K562 (cell line): ENCODE results near the gene DTHD1. TPM values are rescaled to one million over a fixed set of nuclear protein-coding genes. Genes with fewer than 3 reads are reported as not detected.

Experiments used
- ATAC-seq: fragments of 200-7000 bp; cut with Tn5 transposase; 3 replicates; pipeline ENCODE4 v1.9.1; 2020; ENCODE audit warnings: moderate library complexity
- BruUV-seq: library from RNA; stranded (reverse); fragments of 400-500 nt; replicated peaks from 2 replicates; lab custom pipeline; 2021; lab: Mats Ljungman, UMichigan
- CTCF ChIA-PET: fragments of 300-600 bp; formaldehyde crosslinking; extraction: SDS; loops from one replicate; lab custom pipeline; 2021; ENCODE audit warnings: low intra/inter-chr PET ratio; lab: Yijun Ruan, JAX
- POLR2A ChIA-PET: fragments of 300-600, 350-650 bp; sonication (Branson Sonifier 250); formaldehyde crosslinking; extraction: SDS; loops from one replicate; lab custom pipeline; 2021; ENCODE audit warnings: antibody characterized with exemption, inconsistent platforms; lab: Yijun Ruan, JAX
- DNase-seq, 4 experiments: peaks; one replicate each; pipeline versions ENCODE4 v3.0.0 to v3.0.0-alpha.2; 2011 to 2018; ENCODE audit warnings: low spot score in 3 of 4, mixed read lengths in 3 of 4; ENCODE audit errors: extremely low read depth in 1 of 4
- FAIRE-seq: peaks from 2 replicates; lab custom pipeline; 2011; peaks lifted over from hg19 to GRCh38; lab: Jason Lieb, UNC
- H2AFZ ChIP-seq: 2 replicates; pipeline ENCODE4 v1.6.0; 2011; ENCODE audit warnings: low read depth, low read length, control low read depth, inconsistent platforms
- H3K27ac ChIP-seq: fragments of 200-600 bp; 3 replicates; pipeline ENCODE4 v1.8.0; 2011; ENCODE audit warnings: low read depth, mild to moderate bottlenecking, control low read depth, inconsistent platforms, low read length, moderate library complexity, mixed read lengths; ENCODE audit errors: extremely low read depth
- H3K27me3 ChIP-seq, 2 experiments: fragments of 300-600 bp in 1 of 2; 2 replicates in 1 of 2; 3 replicates in 1 of 2; pipeline versions ENCODE4 v1.6.0 to v1.8.0; 2011; ENCODE audit warnings: inconsistent platforms in 2 of 2, low read length in 2 of 2, mild to moderate bottlenecking in 1 of 2, mixed read lengths in 1 of 2, moderate library complexity in 1 of 2; ENCODE audit not compliant: control insufficient read depth in 2 of 2, insufficient read depth in 2 of 2
- H3K36me3 ChIP-seq: fragments of 300-600 bp; 3 replicates; pipeline ENCODE4 v1.8.0; 2011; ENCODE audit warnings: mild to moderate bottlenecking, low read length, inconsistent platforms; ENCODE audit not compliant: control insufficient read depth, insufficient read depth
- H3K4me1 ChIP-seq, 2 experiments: fragments of 200-600 bp in 1 of 2; replicated peaks in 1 of 2; 2 replicates in 1 of 2; 3 replicates in 1 of 2; pipeline versions ENCODE4 v1.5.1 to v1.8.0; 2011; ENCODE audit warnings: inconsistent platforms in 2 of 2, low read length in 2 of 2, mild to moderate bottlenecking in 1 of 2, mixed read lengths in 1 of 2, moderate library complexity in 1 of 2; ENCODE audit not compliant: control insufficient read depth in 2 of 2, insufficient read depth in 2 of 2
- H3K4me2 ChIP-seq: 2 replicates; pipeline ENCODE4 v1.6.1; 2011; ENCODE audit warnings: low read length, control low read depth, inconsistent platforms, mixed read lengths; ENCODE audit not compliant: insufficient read depth
- H3K4me3 ChIP-seq: fragments of 200-600 bp; sonication (generic), shearing (Covaris generic); 2 replicates; pipeline ENCODE4 v1.5.1; 2016; ENCODE audit warnings: control low read depth, inconsistent platforms
- H3K79me2 ChIP-seq: fragments of 200-600 bp; 3 replicates; pipeline ENCODE4 v1.8.0; 2011; ENCODE audit warnings: low read length, inconsistent platforms; ENCODE audit not compliant: control insufficient read depth, insufficient read depth
- H3K9ac ChIP-seq, 2 experiments: 2 replicates each; pipeline versions ENCODE4 v1.6.0 to v1.6.1; 2011; ENCODE audit warnings: low read depth in 2 of 2, low read length in 2 of 2, control low read depth in 1 of 2, inconsistent platforms in 1 of 2, mild to moderate bottlenecking in 1 of 2, mixed read lengths in 1 of 2; ENCODE audit not compliant: insufficient read depth in 1 of 2
- H3K9me1 ChIP-seq: one replicate; pipeline ENCODE4 v1.6.0; 2011; ENCODE audit warnings: inconsistent platforms, mild to moderate bottlenecking, low read length, moderate library complexity; ENCODE audit not compliant: control insufficient read depth, insufficient read depth
- H3K9me3 ChIP-seq: replicated peaks from 2 replicates; pipeline ENCODE4 v1.5.1; 2011; ENCODE audit warnings: low read depth, low read length, inconsistent platforms; ENCODE audit not compliant: control insufficient read depth, insufficient read depth
- H4K20me1 ChIP-seq: replicated peaks from 2 replicates; pipeline ENCODE4 v1.6.1; 2011; ENCODE audit warnings: low read length, inconsistent platforms, mixed read lengths; ENCODE audit not compliant: control insufficient read depth, insufficient read depth
- ATF7 ChIP-seq: fragments of 450-650 bp; IDR thresholded peaks from 2 replicates; pipeline ENCODE4 v1.7.1; 2014; ENCODE audit warnings: mild to moderate bottlenecking, moderate library complexity
- CC2D1A ChIP-seq: fragments of 450-650 bp; IDR thresholded peaks from 2 replicates; pipeline ENCODE4 v1.6.1; 2017; ENCODE audit warnings: mild to moderate bottlenecking
- CREB3 ChIP-seq: fragments of 450-650 bp; conservative IDR thresholded peaks from 2 replicates; pipeline ENCODE4 v1.6.1; 2016; ENCODE audit warnings: missing genetic modification characterization, low read depth, mild to moderate bottlenecking, missing compliant biosample characterization, moderate library complexity
- LEF1 ChIP-seq: fragments of 450-650 bp; IDR thresholded peaks from 2 replicates; pipeline ENCODE4 v1.6.1; 2016; ENCODE audit warnings: mild to moderate bottlenecking
- MBD1 ChIP-seq: fragments of 250-450 bp; sonication (Bioruptor Pico); IDR thresholded peaks from 2 replicates; pipeline ENCODE4 v1.8.0; 2022; ENCODE audit warnings: inconsistent platforms
- MXI1 ChIP-seq: IDR thresholded peaks from 2 replicates; pipeline ENCODE4 v1.6.1; 2011; ENCODE audit warnings: low read depth, mild to moderate bottlenecking, improper control_type of control experiment, low read length
- NR1H2 ChIP-seq: sonication (generic); formaldehyde crosslinking; IDR thresholded peaks from 2 replicates; pipeline ENCODE4 v1.4.0; 2020; ENCODE audit warnings: mild to moderate bottlenecking, missing genetic modification reagents
- NR4A1 ChIP-seq, 2 experiments: fragments of 250-450 bp in 1 of 2; fragments of 450-650 bp in 1 of 2; sonication (Bioruptor Pico) in 1 of 2; IDR thresholded peaks; 2 replicates each; pipeline versions ENCODE4 v1.4.0 to v1.6.1; 2016 to 2020; ENCODE audit warnings: mild to moderate bottlenecking in 2 of 2, missing compliant biosample characterization in 1 of 2, missing genetic modification characterization in 1 of 2, moderate library complexity in 1 of 2
- RBM25 ChIP-seq: fragments of 200-400 bp; formaldehyde crosslinking; IDR thresholded peaks from 2 replicates; pipeline ENCODE4 v1.6.1; 2018; ENCODE audit warnings: low read length, low read depth, moderate library complexity; ENCODE audit not compliant: severe bottlenecking
- SAFB2 ChIP-seq: fragments of 200-400 bp; formaldehyde crosslinking; IDR thresholded peaks from 2 replicates; pipeline ENCODE4 v1.6.1; 2018; ENCODE audit warnings: borderline replicate concordance, low read length, low read depth, moderate library complexity; ENCODE audit not compliant: severe bottlenecking
- SRSF1 ChIP-seq: fragments of 200-400 bp; formaldehyde crosslinking; IDR thresholded peaks from 2 replicates; pipeline ENCODE4 v1.6.1; 2017; ENCODE audit warnings: mild to moderate bottlenecking, low read depth, low read length, moderate library complexity
- TAL1 ChIP-seq: fragments of 450-650 bp; IDR thresholded peaks from 2 replicates; pipeline ENCODE4 v1.6.1; 2016; ENCODE audit warnings: mild to moderate bottlenecking
- ZBTB1 ChIP-seq: sonication (generic); formaldehyde crosslinking; IDR thresholded peaks from 2 replicates; pipeline ENCODE4 v1.8.1; 2023; ENCODE audit warnings: missing genetic modification reagents, low read depth, mild to moderate bottlenecking, borderline replicate concordance
- ZNF140 ChIP-seq: fragments of 250-450 bp; sonication (Bioruptor Pico); IDR thresholded peaks from 2 replicates; pipeline ENCODE4 v1.8.0; 2021; ENCODE audit warnings: moderate library complexity, mild to moderate bottlenecking, inconsistent platforms
- WGBS: fragments of 100-300 bp; shearing (Covaris generic); methylation state at CpG from one replicate; pipeline ENCODE4 v1.1.6; 2016; ENCODE audit warnings: low coverage, mixed read lengths; ENCODE audit not compliant: insufficient coverage; ENCODE audit errors: missing lambda C conversion rate; 5-methylcytosine and 5-hydroxymethylcytosine counted together
- in situ Hi-C: fragments of 300-500 bp; cut with MboI; formaldehyde crosslinking; loops from 4 replicates; pipeline ENCODE4 v1.15.0; 2018; ENCODE audit warnings: inconsistent platforms, mixed read lengths
- intact Hi-C: fragments of 100-400 bp; cut with micrococcal nuclease; formaldehyde crosslinking; loops from 2 replicates; pipeline ENCODE4 v1.14.2; 2022
- polyA plus RNA-seq, 8 experiments: library from polyadenylated mRNA; depleted of rRNA in 4 of 8; stranded (reverse) in 5 of 8; unstranded in 3 of 8; fragments of >200 nt; fragmentation: Nextera tagmentation in 2 of 8; fragmentation: Illumina TruSeq in 1 of 8; extraction: Ambion mirVana in 2 of 8; extraction: Trizol in 1 of 8; gene quantifications; 2 replicates each; pipeline versions ENCODE4 v1.2.1 to v1.2.3, GENCODE V29; 2011 to 2014; ENCODE audit warnings: inconsistent platforms in 1 of 8, missing spikeins in 1 of 8
- total RNA-seq, 7 experiments: library from RNA; depleted of rRNA in 6 of 7; stranded (reverse); fragments of >200 nt in 6 of 7; fragmentation: Illumina TruSeq in 2 of 7; extraction: Trizol in 2 of 7; gene quantifications; 2 replicates each; pipeline versions ENCODE4 v1.2.1 to v1.2.3, GENCODE V29; 2011 to 2021; ENCODE audit warnings: low replicate concordance in 1 of 7

DTHD1 gene
- total and polyA plus RNA-seq, 9 of the 15 experiments (the other 6 are each of a cell fraction or from before 2014, with no cell fraction given), result not detected

GRCh38 chr4:36249610-36250009 is 31.8 kb upstream of the DTHD1 start:
- no peak for FAIRE-seq
- no peaks in the 10 kb centered on the region for H4K20me1 ChIP-seq
- no peak overlapping the region for H2AFZ ChIP-seq
- no peaks in the 10 kb centered on the region for H3K27me3 ChIP-seq
- H3K4me1 ChIP-seq, result peaks cover 0 to under 1% of the 10 kb centered on the region in 2 experiments; a peak in 1 of 5 replicates
- in situ Hi-C loops, result no loop called here
- H3K9me3 ChIP-seq, result no peaks in the 10 kb centered on the region
- no peaks in the 10 kb centered on the region for H3K36me3 ChIP-seq
- no peak overlapping the region for H3K27ac ChIP-seq
- CTCF ChIA-PET, result no interaction called here
- H3K9ac ChIP-seq, result no peak overlapping the region
- H3K4me3 ChIP-seq, result no peak overlapping the region
- no peak for DNase-seq
- ATAC-seq, result no peak
- no peak overlapping the region for H3K4me2 ChIP-seq
- H3K79me2 ChIP-seq, result no peaks in the 10 kb centered on the region
- TF ChIP-seq SAFB2 (no peak), ZNF140 (no peak), CREB3 (tag) (no peak), LEF1 (no peak), ATF7 (no peak), ZBTB1 (CRISPR knock-in tag) (no peak), MXI1 (no peak), TAL1 (no peak), SRSF1 (no peak), RBM25 (no peak), NR4A1 (CRISPR knock-in tag; IDR thresholded peaks at IDR 0.05) (no peak), NR4A1 (tag; IDR thresholded peaks at IDR 0.05) (no peak), MBD1 (CRISPR knock-in tag) (no peak), CC2D1A (no peak), NR1H2 (CRISPR knock-in tag) (no peak)
- TF ChIP-seq, all 486 proteins: peak for 0
- no TSS peak for BruUV-seq
- H3K9me1 ChIP-seq, result no peaks in the 10 kb centered on the region
- intact Hi-C loops, result no loop called here
- WGBS, result 0% methylated on average over 1 of the region's 1 CpG
- POLR2A ChIA-PET, result no interaction called here
